ENCODE measurements around the gene STIL. TPM values are rescaled to one million over a fixed set of nuclear protein-coding genes. Genes with fewer than 3 reads are reported as not detected.

The STIL gene
- total RNA-seq, 1 donor from 2014 or later: 19.7 TPM

DNA sequence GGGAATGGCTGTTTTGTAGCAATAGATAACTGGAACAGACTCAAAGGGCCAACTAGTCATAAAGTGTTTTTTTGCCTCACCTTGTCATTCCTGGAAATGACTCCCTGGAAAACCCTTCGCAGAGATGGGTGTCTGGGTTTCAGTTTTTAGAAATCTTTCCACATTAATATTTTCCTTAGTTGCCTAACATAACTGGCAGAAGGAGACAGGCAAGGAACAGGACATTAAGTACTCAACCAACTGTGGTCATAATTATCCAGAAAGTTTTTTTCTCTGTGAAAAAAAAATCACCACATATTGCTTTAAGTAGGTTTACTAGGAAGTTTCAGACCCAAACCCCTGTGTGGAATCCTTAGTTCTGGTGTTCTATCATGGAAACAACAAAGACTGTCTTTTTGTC is 16.3 kb upstream of the STIL start:
- H3K36me3 Mint-ChIP-seq: no peaks in the 10 kb centered on the region
- no peak for DNase-seq (ENCODE audit: extremely low spot score, unreplicated experiment)
- H3K27me3 Mint-ChIP-seq: no peaks in the 10 kb centered on the region
- peaks cover 4% of the 10 kb centered on the region for H3K9me3 Mint-ChIP-seq
- TF ChIP-seq CTCF (conservative IDR thresholded peaks at IDR 0.05): no peak
- no peak overlapping the region for H3K4me3 Mint-ChIP-seq
- H3K4me1 Mint-ChIP-seq (ENCODE audit: unreplicated experiment): peaks cover 5% of the 10 kb centered on the region
- no peak overlapping the region for H3K27ac Mint-ChIP-seq

DNA sequence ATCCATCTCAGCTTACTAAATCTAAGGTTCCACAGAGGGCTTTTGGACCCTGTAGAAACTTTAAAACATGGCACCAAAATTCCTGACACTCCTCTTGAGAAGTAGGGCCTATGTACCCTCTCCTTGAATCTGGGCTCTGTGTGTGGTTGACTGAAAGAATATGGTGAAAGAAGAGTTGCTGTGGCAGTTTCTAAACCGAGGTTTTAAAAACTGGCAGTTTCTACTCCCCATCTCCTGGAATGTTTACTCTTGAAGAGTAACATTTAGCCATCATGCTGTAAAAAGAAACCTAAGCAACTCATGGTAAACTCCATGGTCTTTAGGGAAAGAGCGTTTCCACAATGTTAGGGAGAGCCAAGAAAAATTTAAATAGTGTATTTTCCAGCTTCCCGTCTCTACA is 15.0 kb upstream of the STIL start:
- Mint-ChIP-seq H3K27me3 (no peaks in the 10 kb centered on the region), H3K4me1 (ENCODE audit: unreplicated experiment) (no peaks in the 10 kb centered on the region), H3K9me3 (peaks cover 4% of the 10 kb centered on the region), H3K27ac (peak overlapping the region; percentile 46), H3K4me3 (peak overlapping the region; percentile 12), H3K36me3 (no peaks in the 10 kb centered on the region)
- TF ChIP-seq CTCF (conservative IDR thresholded peaks at IDR 0.05): no peak
- no peak for DNase-seq (ENCODE audit: extremely low spot score, unreplicated experiment)

- TF ChIP-seq CTCF (conservative IDR thresholded peaks at IDR 0.05): no peak
- Mint-ChIP-seq H3K36me3 (no peaks in the 10 kb centered on the region), H3K27ac (peak overlapping the region; percentile 0), H3K4me1 (ENCODE audit: unreplicated experiment) (peaks cover 4% of the 10 kb centered on the region), H3K4me3 (no peak overlapping the region), H3K27me3 (no peaks in the 10 kb centered on the region), H3K9me3 (peaks cover 4% of the 10 kb centered on the region)
- DNase-seq (ENCODE audit: extremely low spot score, unreplicated experiment): no peak
These were observed 12.3 kb upstream of the STIL start for GRCh38 chr1:47326271-47326670.

DNA sequence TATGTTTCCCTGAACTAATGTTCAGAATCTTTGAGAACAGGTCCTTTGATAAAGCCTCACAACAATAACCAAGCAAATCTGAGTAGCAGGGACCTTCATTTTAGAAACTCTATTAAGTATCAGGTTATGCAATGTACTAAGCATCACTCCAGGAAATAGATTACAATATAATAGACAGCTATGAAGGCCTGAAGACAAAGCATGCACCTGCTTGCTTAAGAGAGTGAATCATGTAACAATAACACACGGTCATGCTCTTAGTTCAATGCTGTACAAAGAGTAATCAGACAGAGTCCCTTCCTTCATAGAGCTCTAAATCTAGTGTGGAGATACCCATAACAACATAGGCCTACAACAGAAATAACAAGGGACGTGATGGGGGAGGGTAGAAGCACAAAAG is 11.6 kb upstream of the STIL start:
- peak overlapping the region; percentile 96 for H3K27ac Mint-ChIP-seq
- H3K4me3 Mint-ChIP-seq: no peak overlapping the region
- no peaks in the 10 kb centered on the region for H3K27me3 Mint-ChIP-seq
- H3K36me3 Mint-ChIP-seq: no peaks in the 10 kb centered on the region
- no peak for DNase-seq (ENCODE audit: extremely low spot score, unreplicated experiment)
- H3K9me3 Mint-ChIP-seq: peaks cover 4% of the 10 kb centered on the region
- TF ChIP-seq CTCF (conservative IDR thresholded peaks at IDR 0.05): no peak
- peaks cover 4% of the 10 kb centered on the region for H3K4me1 Mint-ChIP-seq (ENCODE audit: unreplicated experiment)

DNA sequence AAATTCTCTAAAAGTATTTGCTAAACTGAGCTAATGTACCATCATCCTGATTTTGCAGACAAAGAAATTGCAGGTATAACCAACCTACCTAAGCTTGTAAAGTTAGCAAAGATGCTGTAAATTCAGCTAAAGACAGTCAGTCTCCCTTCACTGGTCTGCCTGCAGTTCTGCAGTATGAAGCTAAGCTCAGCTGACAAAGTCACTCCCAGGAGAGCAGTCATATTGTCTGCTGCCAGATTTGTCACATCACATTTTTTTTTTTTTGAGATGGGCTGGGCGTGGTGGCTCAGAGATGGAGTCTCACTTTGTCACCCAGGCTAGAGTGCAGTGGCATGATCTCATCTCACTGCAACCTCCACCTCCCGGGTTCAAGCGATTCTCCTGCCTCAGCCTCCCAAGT is 10.7 kb upstream of the STIL start:
- Mint-ChIP-seq H3K4me3 (no peak overlapping the region), H3K27ac (no peak overlapping the region), H3K27me3 (no peaks in the 10 kb centered on the region)

More for the DNA sequence above, 10.7 kb upstream of the STIL start:
- peaks cover 4% of the 10 kb centered on the region for H3K9me3 Mint-ChIP-seq
- TF ChIP-seq CTCF (conservative IDR thresholded peaks at IDR 0.05): no peak
- no peak for DNase-seq (ENCODE audit: extremely low spot score, unreplicated experiment)
- H3K4me1 Mint-ChIP-seq (ENCODE audit: unreplicated experiment): peaks cover 4% of the 10 kb centered on the region
- no peaks in the 10 kb centered on the region for H3K36me3 Mint-ChIP-seq

Measured in type B pancreatic cell (in vitro differentiated cells).